Hepatocyte (in vitro differentiated cells): ENCODE measurements around the gene BAZ1B. TPM values are rescaled to one million over a fixed set of nuclear protein-coding genes. Genes with fewer than 3 reads are reported as not detected.
"Not testable (repeated sequence)": the region's sequence is repeated elsewhere in the genome, so short reads cannot be mapped to it uniquely, and the experiment has no call there.

Source experiments
- DNase-seq: peaks from one replicate; pipeline ENCODE4 v3.0.0-alpha.2; 2016; ENCODE audit warnings: low spot score
- H2AFZ ChIP-seq: fragments of 200-600 bp; sonication (generic); 2 replicates; pipeline ENCODE4 v1.6.0; 2016; ENCODE audit warnings: antibody characterized with exemption, mild to moderate bottlenecking
- H3K27ac ChIP-seq: fragments of 200-600 bp; sonication (generic); 2 replicates; pipeline ENCODE4 v1.5.1; 2016; ENCODE audit warnings: mild to moderate bottlenecking
- H3K27me3 ChIP-seq: fragments of 200-600 bp; sonication (generic); 2 replicates; pipeline ENCODE4 v1.6.1; 2016
- H3K36me3 ChIP-seq: fragments of 200-600 bp; sonication (generic); replicated peaks from 2 replicates; pipeline ENCODE4 v1.5.1; 2016; ENCODE audit warnings: low read depth; ENCODE audit not compliant: insufficient read depth
- H3K4me1 ChIP-seq: fragments of 200-600 bp; sonication (generic); 2 replicates; pipeline ENCODE4 v1.5.1; 2016; ENCODE audit warnings: mild to moderate bottlenecking, moderate library complexity; ENCODE audit not compliant: insufficient read depth
- H3K4me2 ChIP-seq: fragments of 200-600 bp; sonication (generic); 2 replicates; pipeline ENCODE4 v1.6.0; 2016
- H3K4me3 ChIP-seq: fragments of 200-600 bp; sonication (generic); 2 replicates; pipeline ENCODE4 v1.5.1; 2016; ENCODE audit warnings: mild to moderate bottlenecking
- H3K79me2 ChIP-seq: fragments of 200-600 bp; sonication (generic); 2 replicates; pipeline ENCODE4 v1.6.0; 2017; ENCODE audit warnings: mild to moderate bottlenecking
- H3K9me2 ChIP-seq: fragments of 200-600 bp; sonication (generic); replicated peaks from 2 replicates; pipeline ENCODE4 v1.6.0; 2017; ENCODE audit warnings: mild to moderate bottlenecking; ENCODE audit not compliant: insufficient read depth
- H3K9me3 ChIP-seq: fragments of 200-600 bp; sonication (generic); 2 replicates; pipeline ENCODE4 v1.5.1; 2016; ENCODE audit warnings: low read depth, mild to moderate bottlenecking
- H4K20me1 ChIP-seq: fragments of 200-600 bp; sonication (generic); 2 replicates; pipeline ENCODE4 v1.6.0; 2016; ENCODE audit warnings: mild to moderate bottlenecking; ENCODE audit not compliant: insufficient read depth, poor library complexity, severe bottlenecking
- EZH2 ChIP-seq: fragments of 200-600 bp; sonication (generic); IDR thresholded peaks from 2 replicates; pipeline ENCODE4 v1.6.1; 2016; ENCODE audit warnings: antibody characterized with exemption, mild to moderate bottlenecking, borderline replicate concordance
- EZH2phosphoT487 ChIP-seq: fragments of 200-600 bp; sonication (generic); IDR thresholded peaks from one replicate; pipeline ENCODE4 v1.6.1; 2018; ENCODE audit warnings: antibody characterized with exemption, mild to moderate bottlenecking, low read depth, moderate library complexity; ENCODE audit not compliant: unreplicated experiment, severe bottlenecking
- WGBS: methylation state at CpG from one replicate; pipeline ENCODE4 v1.1.6; 2016; ENCODE audit warnings: low lambda C conversion rate; ENCODE audit errors: missing lambda C conversion rate; 5-methylcytosine and 5-hydroxymethylcytosine counted together
- polyA plus RNA-seq: library from polyadenylated mRNA; unstranded; fragments of >200 nt; fragmentation: Nextera tagmentation; extraction: Ambion mirVana; gene quantifications from 2 replicates; pipeline ENCODE4 v1.2.1, GENCODE V29; 2016
- total RNA-seq: library from RNA; depleted of rRNA; stranded (reverse); fragments of >200 nt; gene quantifications from 2 replicates; pipeline ENCODE4 v1.2.3, GENCODE V29; 2014
- TF ChIP-seq, protein P1 (sequence below): fragments of 200-600 bp; sonication (generic); IDR thresholded peaks from 2 replicates; pipeline ENCODE4 v1.5.1; 2016; ENCODE audit warnings: antibody characterized with exemption, mild to moderate bottlenecking; ENCODE audit not compliant: poor library complexity

BAZ1B gene
- total and polyA plus RNA-seq, 2 experiments from 2014 or later = 16.7 to 44.7 TPM

DNA sequence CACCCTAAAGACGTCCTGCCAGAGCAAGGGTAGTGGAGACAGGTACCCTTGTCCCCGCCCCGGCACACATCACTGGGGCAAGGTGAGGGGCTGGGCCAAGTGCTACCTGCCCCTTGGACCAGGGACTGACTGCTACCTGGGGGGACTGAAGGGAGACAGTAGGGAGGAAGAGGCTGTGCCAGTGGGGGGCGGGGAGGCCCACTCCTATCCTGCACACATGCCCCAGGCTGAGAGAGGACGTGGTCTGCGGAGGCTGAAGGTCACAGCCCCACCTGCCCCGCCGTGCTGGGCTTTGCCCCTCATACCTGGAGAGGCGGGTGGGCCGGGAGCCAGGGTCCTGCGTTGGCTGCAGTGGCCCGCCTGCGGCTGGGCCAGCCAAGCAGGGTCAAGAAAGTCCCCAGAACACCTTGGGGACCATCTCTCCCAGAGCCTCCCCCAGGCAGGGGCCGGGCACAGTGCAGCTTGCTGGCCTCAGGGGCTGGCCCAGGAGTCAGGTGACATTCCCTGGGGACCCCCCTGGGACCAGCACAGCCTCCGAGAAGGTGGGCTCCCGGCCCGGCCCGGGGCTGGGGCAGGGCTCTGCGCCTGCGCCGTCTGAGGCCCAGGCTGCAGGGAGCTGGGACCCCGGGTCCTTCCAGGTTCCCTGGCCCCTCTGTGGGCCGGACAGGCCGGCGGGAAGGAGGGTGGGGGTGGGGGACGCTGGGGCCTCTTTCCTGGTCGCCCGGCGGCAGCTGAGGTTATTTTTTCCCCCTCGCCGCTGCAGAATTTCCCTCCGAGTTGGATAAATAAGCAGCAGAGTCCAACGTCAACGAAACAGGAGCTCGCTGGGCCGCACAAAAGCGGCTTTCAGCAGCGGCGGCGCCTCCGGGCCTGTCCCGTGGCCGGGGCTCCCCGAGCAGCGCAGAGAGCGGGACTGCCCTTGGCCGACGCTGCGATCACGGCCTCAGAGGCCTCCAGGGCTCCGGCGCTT is 98.3 kb downstream of the BAZ1B start:
- peak; percentile 45 for DNase-seq
- TF ChIP-seq EZH2 (no peak), EZH2phosphoT487 (no peak)
- TF ChIP-seq, protein P1, sequence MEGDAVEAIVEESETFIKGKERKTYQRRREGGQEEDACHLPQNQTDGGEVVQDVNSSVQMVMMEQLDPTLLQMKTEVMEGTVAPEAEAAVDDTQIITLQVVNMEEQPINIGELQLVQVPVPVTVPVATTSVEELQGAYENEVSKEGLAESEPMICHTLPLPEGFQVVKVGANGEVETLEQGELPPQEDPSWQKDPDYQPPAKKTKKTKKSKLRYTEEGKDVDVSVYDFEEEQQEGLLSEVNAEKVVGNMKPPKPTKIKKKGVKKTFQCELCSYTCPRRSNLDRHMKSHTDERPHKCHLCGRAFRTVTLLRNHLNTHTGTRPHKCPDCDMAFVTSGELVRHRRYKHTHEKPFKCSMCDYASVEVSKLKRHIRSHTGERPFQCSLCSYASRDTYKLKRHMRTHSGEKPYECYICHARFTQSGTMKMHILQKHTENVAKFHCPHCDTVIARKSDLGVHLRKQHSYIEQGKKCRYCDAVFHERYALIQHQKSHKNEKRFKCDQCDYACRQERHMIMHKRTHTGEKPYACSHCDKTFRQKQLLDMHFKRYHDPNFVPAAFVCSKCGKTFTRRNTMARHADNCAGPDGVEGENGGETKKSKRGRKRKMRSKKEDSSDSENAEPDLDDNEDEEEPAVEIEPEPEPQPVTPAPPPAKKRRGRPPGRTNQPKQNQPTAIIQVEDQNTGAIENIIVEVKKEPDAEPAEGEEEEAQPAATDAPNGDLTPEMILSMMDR = no peak
- Histone ChIP-seq H3K9me3 (no peaks in the 10 kb centered on the region), H4K20me1 (no peaks in the 10 kb centered on the region), H3K4me3 (no peak overlapping the region), H3K79me2 (no peaks in the 10 kb centered on the region), H3K27me3 (no peaks in the 10 kb centered on the region), H3K27ac (no peak overlapping the region), H3K36me3 (no peaks in the 10 kb centered on the region), H3K4me2 (peak overlapping the region; percentile 73), H3K4me1 (peaks cover 9% of the 10 kb centered on the region), H2AFZ (peak overlapping the region; percentile 66), H3K9me2 (no peaks in the 10 kb centered on the region)
- 54% methylated on average over 46 of the region's 52 CpGs for WGBS

DNA sequence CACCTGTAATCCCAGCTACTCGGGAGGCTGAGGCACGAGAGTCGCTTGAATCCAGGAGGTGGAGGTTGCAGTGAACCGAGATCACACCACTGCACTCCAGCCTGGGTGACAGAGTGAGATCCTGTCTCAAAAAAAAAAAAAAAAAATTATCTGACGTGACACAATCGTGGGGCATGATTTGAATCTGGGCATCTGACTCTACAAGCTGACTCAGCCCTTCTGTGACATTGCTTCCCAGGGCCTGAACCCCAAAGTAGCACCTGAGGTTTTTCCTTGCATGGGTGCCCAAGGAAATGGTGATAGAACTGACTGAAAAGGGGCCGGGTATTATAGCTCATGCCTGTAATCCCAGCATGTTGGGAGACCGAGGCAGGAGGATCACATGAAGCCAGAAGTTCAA is 101.5 kb downstream of the BAZ1B start:
- not testable (repeated sequence) for H2AFZ ChIP-seq, H3K27ac ChIP-seq, H3K9me2 ChIP-seq, H3K4me3 ChIP-seq, H3K79me2 ChIP-seq, H3K9me3 ChIP-seq, H3K36me3 ChIP-seq, H4K20me1 ChIP-seq, DNase-seq, H3K4me1 ChIP-seq, H3K27me3 ChIP-seq, H3K4me2 ChIP-seq
- 92% methylated on average over 8 of the region's 8 CpGs for WGBS

DNA sequence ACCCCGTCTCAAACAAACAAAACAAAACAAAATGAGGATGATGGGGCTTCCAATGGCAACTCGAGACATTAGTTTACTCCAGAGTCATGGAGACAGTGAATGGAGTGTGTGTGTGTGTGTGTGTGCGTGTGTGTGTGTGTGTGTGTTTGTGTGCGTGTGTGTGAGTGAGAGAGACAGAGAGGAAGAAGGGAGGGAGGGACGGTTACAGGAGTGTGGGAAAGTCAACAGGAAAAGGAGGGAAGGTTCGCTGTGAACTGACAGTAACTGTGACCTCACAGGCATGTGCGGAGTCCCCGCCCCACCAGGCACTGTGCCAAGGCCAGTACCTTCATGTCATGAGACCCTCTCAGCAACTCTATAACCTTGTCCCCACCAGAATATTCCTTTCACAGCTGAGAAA is 102.1 kb downstream of the BAZ1B start:
- H3K4me1 ChIP-seq, H4K20me1 ChIP-seq, H3K79me2 ChIP-seq, H2AFZ ChIP-seq, H3K9me2 ChIP-seq, H3K9me3 ChIP-seq, H3K27ac ChIP-seq, DNase-seq, H3K27me3 ChIP-seq, H3K4me2 ChIP-seq, H3K4me3 ChIP-seq, H3K36me3 ChIP-seq: not testable (repeated sequence)
- WGBS = 49% methylated on average over 8 of the region's 8 CpGs

DNA sequence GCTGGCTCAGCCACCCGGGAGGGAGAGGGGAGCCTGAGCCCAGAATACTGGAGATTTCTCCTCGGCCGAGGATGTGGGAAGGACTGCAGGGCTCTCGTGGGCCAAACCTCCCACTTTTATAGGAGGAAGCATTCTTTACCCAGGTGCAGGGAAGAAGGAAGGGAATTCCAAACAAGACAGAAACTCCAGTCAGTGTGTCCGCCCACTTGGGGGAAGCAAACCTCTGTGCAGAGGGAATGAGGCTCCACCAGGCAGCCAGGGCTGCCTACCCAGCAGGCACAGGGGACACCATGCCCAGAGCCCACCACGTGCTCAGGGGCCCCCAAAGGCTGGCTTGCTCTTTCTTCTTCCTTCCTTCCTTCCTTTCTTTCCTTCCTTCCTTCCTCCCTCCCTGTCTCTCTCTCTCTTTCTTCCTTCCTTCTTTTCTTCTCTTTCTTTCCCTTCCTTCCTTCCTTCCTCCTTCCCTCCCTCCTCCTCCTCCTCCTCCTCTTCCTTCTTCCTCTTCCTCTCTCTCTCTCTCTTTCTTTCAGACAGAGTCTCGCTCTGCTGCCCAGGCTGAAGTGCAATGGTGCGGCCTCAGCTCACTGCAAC is 103.9 kb downstream of the BAZ1B start:
- TF ChIP-seq EZH2phosphoT487 = no peak
- no peak for TF ChIP-seq EZH2
- TF ChIP-seq, protein P1 = no peak
- Histone ChIP-seq H3K4me2 (no peak overlapping the region), H3K9me3 (no peaks in the 10 kb centered on the region), H3K27me3 (no peaks in the 10 kb centered on the region), H3K9me2 (no peaks in the 10 kb centered on the region), H4K20me1 (no peaks in the 10 kb centered on the region), H3K4me3 (no peak overlapping the region), H2AFZ (no peak overlapping the region), H3K4me1 (no peaks in the 10 kb centered on the region), H3K79me2 (no peaks in the 10 kb centered on the region), H3K36me3 (no peaks in the 10 kb centered on the region), H3K27ac (no peak overlapping the region)
- DNase-seq = no peak
- WGBS = 73% methylated on average over 8 of the region's 8 CpGs

DNA sequence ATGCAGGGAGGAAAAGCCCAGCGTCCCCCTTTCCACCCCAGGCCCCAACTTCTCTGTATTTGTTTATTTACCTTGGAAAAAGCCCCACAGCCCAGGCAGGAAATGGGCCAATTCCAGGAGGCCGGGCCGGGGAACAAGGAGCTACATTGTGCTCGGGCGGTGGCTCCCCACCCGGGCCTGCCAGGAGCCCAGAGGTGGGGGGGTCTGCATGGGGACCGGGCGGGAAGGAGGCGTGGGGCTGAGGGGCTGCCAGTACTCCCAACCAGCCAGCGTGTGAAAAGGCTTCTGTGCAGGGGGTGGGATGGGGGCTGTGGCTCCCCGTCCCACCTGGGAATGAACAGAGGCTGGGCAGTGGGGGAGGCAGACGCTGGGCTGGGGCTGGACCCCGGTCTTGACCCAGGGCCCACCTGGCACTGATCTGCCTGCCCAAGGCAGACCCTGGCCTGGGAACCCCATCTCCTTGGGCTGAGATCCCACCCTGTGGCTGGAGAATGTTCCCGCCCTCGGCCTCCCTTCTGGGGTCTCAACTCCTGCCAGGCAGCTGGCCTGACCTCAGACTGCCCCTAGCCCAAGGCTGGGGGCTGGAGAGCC is 111.5 kb downstream of the BAZ1B start:
- H3K4me3 ChIP-seq, H3K9me2 ChIP-seq, H3K9me3 ChIP-seq, H4K20me1 ChIP-seq, H3K79me2 ChIP-seq, H2AFZ ChIP-seq, H3K27me3 ChIP-seq, H3K36me3 ChIP-seq, H3K27ac ChIP-seq: not testable (repeated sequence)
- peak overlapping the region; percentile 25 for H3K4me2 ChIP-seq
- 41% methylated on average over 7 of the region's 15 CpGs for WGBS
- H3K4me1 ChIP-seq = peaks cover 11% of the 10 kb centered on the region
- peak; percentile 42 for DNase-seq

DNA sequence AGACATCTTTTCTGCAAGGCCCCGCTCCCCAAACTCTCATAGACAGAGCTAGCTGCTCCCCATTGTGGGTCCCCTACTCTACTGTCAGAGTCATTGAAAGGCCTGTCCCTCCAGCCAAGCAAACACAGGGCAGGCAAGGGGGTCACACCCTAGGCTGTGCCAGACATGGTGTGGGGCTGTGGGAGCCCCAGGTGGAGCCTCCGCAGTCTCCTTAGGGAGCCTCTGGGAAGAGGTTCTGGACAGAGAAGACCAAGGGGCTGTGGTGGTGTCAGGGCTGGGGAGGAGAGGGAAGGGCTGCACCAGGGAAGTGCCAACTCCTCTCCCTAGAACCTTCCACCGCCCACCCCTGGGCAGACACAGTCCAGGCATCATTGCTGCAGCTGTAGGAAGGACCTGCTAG is 117.2 kb downstream of the BAZ1B start:
- not testable (repeated sequence) for H3K4me1 ChIP-seq, H3K27me3 ChIP-seq, H3K36me3 ChIP-seq, H2AFZ ChIP-seq, H3K4me3 ChIP-seq, DNase-seq, H3K27ac ChIP-seq, H3K9me3 ChIP-seq, H3K4me2 ChIP-seq, H3K9me2 ChIP-seq, H3K79me2 ChIP-seq, H4K20me1 ChIP-seq
- WGBS = 98% methylated on average over 3 of the region's 3 CpGs
